GM12878 (cell line): ENCODE results near the gene ELL2. TPM values are rescaled to one million over a fixed set of nuclear protein-coding genes. Genes with fewer than 3 reads are reported as not detected.

Source experiments
- BHLHE40 ChIP-seq, 2 experiments: fragments of 450-650 bp in 1 of 2; IDR thresholded peaks; 2 replicates each; pipeline ENCODE4 v1.6.1; 2011 to 2017; ENCODE audit warnings: low read depth in 2 of 2, borderline replicate concordance in 1 of 2, improper control_type of control experiment in 1 of 2, low read length in 1 of 2, mild to moderate bottlenecking in 1 of 2
- CBX5 ChIP-seq: sonication (generic); IDR thresholded peaks from 2 replicates; pipeline ENCODE4 v1.6.1; 2016; ENCODE audit warnings: low read depth, moderate library complexity, mild to moderate bottlenecking, inconsistent platforms
- CEBPZ ChIP-seq: fragments of 150-350 bp; IDR thresholded peaks from 2 replicates; pipeline ENCODE4 v1.6.1; 2016; ENCODE audit warnings: low read depth, low read length
- CHD2 ChIP-seq: IDR thresholded peaks from 2 replicates; pipeline ENCODE4 v1.6.1; 2011; ENCODE audit warnings: low read depth, low read length, improper control_type of control experiment, borderline replicate concordance
- DPF2 ChIP-seq: fragments of 450-650 bp; IDR thresholded peaks from 2 replicates; pipeline ENCODE4 v1.6.1; 2017; ENCODE audit warnings: mild to moderate bottlenecking
- LARP7 ChIP-seq: fragments of 450-650 bp; IDR thresholded peaks from 2 replicates; pipeline ENCODE4 v1.6.1; 2017; ENCODE audit warnings: mild to moderate bottlenecking
- NR2F1 ChIP-seq: fragments of 450-650 bp; conservative IDR thresholded peaks from 2 replicates; pipeline ENCODE4 v1.6.1; 2017; ENCODE audit warnings: mild to moderate bottlenecking
- POLR2AphosphoS5 ChIP-seq: IDR thresholded peaks from 2 replicates; pipeline ENCODE4 v1.6.1; 2011; ENCODE audit warnings: mild to moderate bottlenecking, low read length, inconsistent platforms
- RAD21 ChIP-seq: IDR thresholded peaks from 2 replicates; pipeline ENCODE4 v1.6.1; 2011; ENCODE audit warnings: mild to moderate bottlenecking, low read depth, low read length, moderate library complexity; ENCODE audit not compliant: insufficient read depth
- RB1 ChIP-seq: fragments of 450-650 bp; formaldehyde crosslinking; IDR thresholded peaks from 2 replicates; pipeline ENCODE4 v1.6.1; 2017; ENCODE audit warnings: mild to moderate bottlenecking, borderline replicate concordance
- RCOR1 ChIP-seq: conservative IDR thresholded peaks from 2 replicates; pipeline ENCODE4 v1.6.1; 2012; ENCODE audit warnings: low read depth, low read length, improper control_type of control experiment
- RUNX3 ChIP-seq: IDR thresholded peaks from 2 replicates; pipeline ENCODE4 v1.6.1; 2012; ENCODE audit warnings: low read length, inconsistent platforms
- SIN3A ChIP-seq: IDR thresholded peaks from 2 replicates; pipeline ENCODE4 v1.6.1; 2012; ENCODE audit warnings: low read depth, low read length, improper control_type of control experiment
- SMAD5 ChIP-seq: IDR thresholded peaks from 2 replicates; pipeline ENCODE4 v1.6.1; 2016; ENCODE audit warnings: antibody characterized with exemption, low read depth
- SMARCA5 ChIP-seq: fragments of 450-650 bp; IDR thresholded peaks from 2 replicates; pipeline ENCODE4 v1.6.1; 2017; ENCODE audit warnings: mild to moderate bottlenecking
- STAT1 ChIP-seq: fragments of 450-650 bp; conservative IDR thresholded peaks from 2 replicates; pipeline ENCODE4 v1.6.1; 2014; ENCODE audit warnings: antibody characterized with exemption, mild to moderate bottlenecking
- TAF1 ChIP-seq: IDR thresholded peaks from 2 replicates; pipeline ENCODE4 v1.6.1; 2011; ENCODE audit warnings: mild to moderate bottlenecking, low read depth, low read length, borderline replicate concordance
- YY1 ChIP-seq: IDR thresholded peaks from 2 replicates; pipeline ENCODE4 v1.6.1; 2011; ENCODE audit warnings: low read depth, mild to moderate bottlenecking, low read length
- ZNF24 ChIP-seq: fragments of 450-650 bp; IDR thresholded peaks from 2 replicates; pipeline ENCODE4 v1.6.1; 2017; ENCODE audit warnings: antibody characterized with exemption, mild to moderate bottlenecking
- polyA plus RNA-seq, 11 experiments: library from polyadenylated mRNA; depleted of rRNA in 4 of 11; unstranded in 6 of 11; stranded (reverse) in 5 of 11; fragments of >200 nt; fragmentation: Nextera tagmentation in 4 of 11; fragmentation: Illumina TruSeq in 1 of 11; extraction: Ambion mirVana in 4 of 11; extraction: Trizol in 1 of 11; gene quantifications; 1 replicate in 1 of 11; 2 replicates in 10 of 11; pipeline versions ENCODE4 v1.2.1 to v1.2.3, GENCODE V29; 2011 to 2016; ENCODE audit warnings: inconsistent platforms in 2 of 11, missing spikeins in 2 of 11, low read depth in 1 of 11
- total RNA-seq, 4 experiments: library from RNA; depleted of rRNA in 3 of 4; stranded (reverse); fragments of >200 nt in 3 of 4; fragmentation: Illumina TruSeq in 1 of 4; extraction: Trizol in 1 of 4; gene quantifications; 2 replicates each; pipeline versions ENCODE4 v1.2.1 to v1.2.3, GENCODE V29; 2013 to 2021
- TF ChIP-seq, protein P1 (sequence below): IDR thresholded peaks from 2 replicates; pipeline ENCODE4 v1.6.1; 2012; ENCODE audit warnings: low read depth, low read length, improper control_type of control experiment
- TF ChIP-seq, protein P2 (sequence below): IDR thresholded peaks from 2 replicates; pipeline ENCODE4 v1.6.1; 2011; ENCODE audit warnings: low read depth, low read length, improper control_type of control experiment, borderline replicate concordance
- TF ChIP-seq, protein P3 (sequence below): fragments of 450-650 bp; IDR thresholded peaks from 2 replicates; pipeline ENCODE4 v1.6.1; 2017; ENCODE audit warnings: antibody characterized with exemption, mild to moderate bottlenecking, moderate library complexity

The ELL2 gene
- total and polyA plus RNA-seq, 10 of the 15 experiments (the other 5 are each of a cell fraction or from before 2014, with no cell fraction given) = 24.2 to 91.4 (median 57.4) TPM

DNA sequence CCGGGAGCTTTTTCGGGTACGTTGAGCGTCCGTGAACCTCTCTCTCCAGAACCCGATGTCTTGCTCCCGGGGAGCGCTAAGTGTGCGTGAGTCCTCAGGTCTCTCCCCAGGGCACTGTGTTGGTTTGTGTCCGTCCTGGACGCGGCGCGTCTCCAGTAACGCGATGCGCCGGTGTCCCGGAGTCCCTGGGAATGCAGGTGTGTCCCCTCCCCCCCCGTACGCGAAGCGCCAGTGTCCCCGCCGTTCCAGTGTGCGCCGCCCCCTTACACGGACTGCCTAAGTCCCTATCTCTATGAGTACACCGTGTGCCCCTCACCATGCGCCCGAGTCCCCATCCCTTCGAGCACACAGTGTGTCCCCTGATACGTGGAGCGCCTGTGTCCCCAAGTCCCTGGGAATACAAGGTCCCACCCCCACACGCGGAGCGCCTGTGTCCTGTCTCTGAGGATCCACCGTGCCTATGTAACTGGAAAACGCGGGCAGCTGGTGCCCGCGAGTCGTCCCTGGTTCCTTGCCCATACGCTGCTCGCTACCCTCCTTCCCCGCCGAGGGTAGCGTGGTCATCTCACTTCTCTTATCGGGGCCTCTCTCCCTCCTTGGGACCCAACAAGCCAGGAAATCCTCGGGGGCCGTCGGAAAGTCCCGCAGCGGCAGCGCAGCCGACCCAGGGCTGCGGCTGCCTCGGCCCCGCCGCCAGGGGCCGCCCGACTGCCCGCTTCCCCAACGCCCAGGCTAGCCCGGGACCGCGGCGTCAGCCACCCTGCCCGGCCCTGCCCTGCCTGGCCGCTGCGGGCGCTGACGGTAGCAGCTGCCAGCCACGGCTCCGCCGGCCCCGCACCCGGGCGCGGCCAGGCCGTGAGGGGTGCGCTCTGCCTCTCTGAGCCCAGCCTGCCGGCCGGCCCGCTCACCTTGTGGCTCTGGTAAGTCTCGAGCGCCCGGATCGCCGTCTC is 709 bp downstream of the ELL2 start (continued):
- no peak for TF ChIP-seq CEBPZ
- TF ChIP-seq BHLHE40 (IDR thresholded peaks at IDR 0.05; ENCODE audit: borderline replicate concordance in 1 of 2, low read depth in 2 of 2, low read length in 1 of 2) = peak; percentile 72 to 88
- peak; percentile 58 for TF ChIP-seq YY1
- peak; percentile 89; the same call in 1 of the 2 replicates for TF ChIP-seq RB1
- TF ChIP-seq, protein P1, sequence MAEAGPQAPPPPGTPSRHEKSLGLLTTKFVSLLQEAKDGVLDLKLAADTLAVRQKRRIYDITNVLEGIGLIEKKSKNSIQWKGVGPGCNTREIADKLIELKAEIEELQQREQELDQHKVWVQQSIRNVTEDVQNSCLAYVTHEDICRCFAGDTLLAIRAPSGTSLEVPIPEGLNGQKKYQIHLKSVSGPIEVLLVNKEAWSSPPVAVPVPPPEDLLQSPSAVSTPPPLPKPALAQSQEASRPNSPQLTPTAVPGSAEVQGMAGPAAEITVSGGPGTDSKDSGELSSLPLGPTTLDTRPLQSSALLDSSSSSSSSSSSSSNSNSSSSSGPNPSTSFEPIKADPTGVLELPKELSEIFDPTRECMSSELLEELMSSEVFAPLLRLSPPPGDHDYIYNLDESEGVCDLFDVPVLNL = no peak
- 0 out of 2 replicates have a peak, but pooled peaks have one; percentile 66 for TF ChIP-seq SMAD5
- peak; percentile 68 for TF ChIP-seq RUNX3
- TF ChIP-seq RCOR1 = 0 out of 2 replicates have a peak, but pooled peaks have one; percentile 58
- peak; percentile 79 for TF ChIP-seq NR2F1
- peak; percentile 1; the same call in 1 of the 2 replicates for TF ChIP-seq POLR2AphosphoS5
- peak; percentile 79 for TF ChIP-seq ZNF24
- peak; percentile 53 for TF ChIP-seq RAD21
- 0 out of 2 replicates have a peak, but pooled peaks have one; percentile 14 for TF ChIP-seq TAF1
- TF ChIP-seq SMARCA5 = peak; percentile 99
- TF ChIP-seq SIN3A = peak; percentile 69; the same call in 1 of the 2 replicates
- TF ChIP-seq CHD2 = peak; percentile 36; the same call in 1 of the 2 replicates
- TF ChIP-seq CBX5 = 0 out of 2 replicates have a peak, but pooled peaks have one; percentile 17
- TF ChIP-seq, protein P2, sequence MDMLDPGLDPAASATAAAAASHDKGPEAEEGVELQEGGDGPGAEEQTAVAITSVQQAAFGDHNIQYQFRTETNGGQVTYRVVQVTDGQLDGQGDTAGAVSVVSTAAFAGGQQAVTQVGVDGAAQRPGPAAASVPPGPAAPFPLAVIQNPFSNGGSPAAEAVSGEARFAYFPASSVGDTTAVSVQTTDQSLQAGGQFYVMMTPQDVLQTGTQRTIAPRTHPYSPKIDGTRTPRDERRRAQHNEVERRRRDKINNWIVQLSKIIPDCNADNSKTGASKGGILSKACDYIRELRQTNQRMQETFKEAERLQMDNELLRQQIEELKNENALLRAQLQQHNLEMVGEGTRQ = no peak
- peak; percentile 91 for TF ChIP-seq DPF2
- peak; percentile 98 for TF ChIP-seq LARP7
- TF ChIP-seq, protein P3, sequence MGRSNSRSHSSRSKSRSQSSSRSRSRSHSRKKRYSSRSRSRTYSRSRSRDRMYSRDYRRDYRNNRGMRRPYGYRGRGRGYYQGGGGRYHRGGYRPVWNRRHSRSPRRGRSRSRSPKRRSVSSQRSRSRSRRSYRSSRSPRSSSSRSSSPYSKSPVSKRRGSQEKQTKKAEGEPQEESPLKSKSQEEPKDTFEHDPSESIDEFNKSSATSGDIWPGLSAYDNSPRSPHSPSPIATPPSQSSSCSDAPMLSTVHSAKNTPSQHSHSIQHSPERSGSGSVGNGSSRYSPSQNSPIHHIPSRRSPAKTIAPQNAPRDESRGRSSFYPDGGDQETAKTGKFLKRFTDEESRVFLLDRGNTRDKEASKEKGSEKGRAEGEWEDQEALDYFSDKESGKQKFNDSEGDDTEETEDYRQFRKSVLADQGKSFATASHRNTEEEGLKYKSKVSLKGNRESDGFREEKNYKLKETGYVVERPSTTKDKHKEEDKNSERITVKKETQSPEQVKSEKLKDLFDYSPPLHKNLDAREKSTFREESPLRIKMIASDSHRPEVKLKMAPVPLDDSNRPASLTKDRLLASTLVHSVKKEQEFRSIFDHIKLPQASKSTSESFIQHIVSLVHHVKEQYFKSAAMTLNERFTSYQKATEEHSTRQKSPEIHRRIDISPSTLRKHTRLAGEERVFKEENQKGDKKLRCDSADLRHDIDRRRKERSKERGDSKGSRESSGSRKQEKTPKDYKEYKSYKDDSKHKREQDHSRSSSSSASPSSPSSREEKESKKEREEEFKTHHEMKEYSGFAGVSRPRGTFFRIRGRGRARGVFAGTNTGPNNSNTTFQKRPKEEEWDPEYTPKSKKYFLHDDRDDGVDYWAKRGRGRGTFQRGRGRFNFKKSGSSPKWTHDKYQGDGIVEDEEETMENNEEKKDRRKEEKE = peak; percentile 65; the same call in 1 of the 2 replicates
- no peak for TF ChIP-seq STAT1
